GM21423 (cell line): ENCODE results near the gene GPM6B.
A peak's percentile ranks its signal among the peaks of the same experiment; 100 is the strongest.

Experiments
- ATAC-seq: cut with Tn5 transposase; IDR thresholded peaks from one replicate; pipeline ENCODE4 v1.9.1; 2021; ENCODE audit warnings: mild to moderate bottlenecking, moderate library complexity; ENCODE audit not compliant: unreplicated experiment

The GPM6B gene

DNA sequence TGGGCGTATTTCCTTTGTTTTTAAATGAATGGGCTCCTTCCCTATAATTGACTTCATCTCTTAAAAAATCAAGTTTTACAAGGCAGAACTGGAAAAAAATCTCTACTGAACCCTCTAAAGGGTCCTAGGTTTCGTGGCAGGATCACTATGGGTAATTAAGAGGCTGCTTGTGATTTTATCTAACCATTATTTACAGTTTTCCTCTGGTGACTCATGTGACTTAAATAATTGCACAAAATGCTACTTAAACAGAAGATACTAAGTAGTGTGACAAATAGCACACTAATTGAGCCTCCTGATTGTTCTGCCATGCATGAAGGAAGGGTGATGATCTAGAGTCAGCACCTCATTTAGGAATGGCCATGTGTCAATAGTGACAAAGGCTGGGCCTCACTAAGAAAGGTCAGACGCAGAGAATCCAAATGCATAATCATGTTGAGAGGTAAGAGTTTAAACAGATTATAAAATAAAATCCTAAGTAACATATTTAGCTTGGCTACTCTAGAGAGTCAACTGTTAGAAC, 46.8 kb downstream of the GPM6B start:
- ATAC-seq: no peak

DNA sequence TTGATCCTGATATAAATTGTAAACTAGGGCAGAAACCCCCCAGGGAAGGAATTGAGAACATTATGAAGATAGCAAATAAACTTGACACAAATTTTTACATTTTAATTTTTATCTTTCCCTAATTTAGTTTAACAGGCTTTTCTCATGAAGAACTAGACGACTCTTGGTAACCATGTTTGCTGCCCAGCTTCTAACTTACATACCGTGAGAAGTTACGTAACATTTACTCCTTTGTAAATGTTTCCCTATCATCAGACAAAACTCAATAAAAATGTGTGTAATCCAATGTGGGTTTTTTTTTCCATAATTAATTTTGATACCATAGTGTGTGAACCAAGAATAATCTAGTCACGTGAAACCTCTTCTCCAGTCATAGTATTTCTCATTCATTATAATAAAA, 48.0 kb downstream of the GPM6B start:
- no peak for ATAC-seq

DNA sequence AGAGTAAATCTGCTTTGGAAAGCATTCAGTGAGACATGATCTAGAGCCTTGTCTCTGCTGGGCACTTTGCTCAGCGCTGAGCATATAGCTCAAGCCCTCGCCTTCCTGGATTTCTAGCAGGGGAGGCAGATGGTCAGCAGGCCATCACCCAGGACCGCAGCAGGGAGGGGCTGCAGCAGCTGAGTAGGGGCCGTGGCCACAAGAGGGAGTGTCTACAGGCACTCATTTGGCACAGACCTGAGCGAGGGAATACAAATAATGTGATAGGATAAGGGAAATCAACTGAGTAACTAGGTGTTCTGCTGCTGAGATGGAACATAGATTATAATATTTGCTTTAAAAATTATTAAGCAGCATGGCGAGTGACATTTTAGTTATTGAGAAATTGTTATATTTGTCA, 52.1 kb downstream of the GPM6B start:
- ATAC-seq: no peak

DNA sequence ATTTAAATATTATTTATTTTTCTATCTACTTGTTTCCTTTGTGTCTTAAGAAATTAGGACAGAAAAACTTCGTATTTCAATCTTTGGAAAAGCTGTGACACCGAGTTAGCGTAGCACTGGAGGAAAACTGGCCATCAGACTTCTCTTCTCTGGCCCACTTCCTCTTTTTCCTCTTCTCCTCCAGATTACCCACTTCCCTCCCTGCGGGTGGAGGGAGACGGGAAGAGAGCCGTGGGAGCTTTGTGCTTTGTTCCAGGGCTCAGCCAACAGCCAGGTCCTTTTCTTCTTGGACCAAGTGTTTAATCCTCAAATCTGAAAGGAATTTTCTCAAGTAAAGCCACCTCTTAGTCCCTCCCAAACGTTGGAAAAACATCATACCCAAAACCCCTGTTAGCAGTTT, 52.6 kb downstream of the GPM6B start:
- no peak for ATAC-seq

DNA sequence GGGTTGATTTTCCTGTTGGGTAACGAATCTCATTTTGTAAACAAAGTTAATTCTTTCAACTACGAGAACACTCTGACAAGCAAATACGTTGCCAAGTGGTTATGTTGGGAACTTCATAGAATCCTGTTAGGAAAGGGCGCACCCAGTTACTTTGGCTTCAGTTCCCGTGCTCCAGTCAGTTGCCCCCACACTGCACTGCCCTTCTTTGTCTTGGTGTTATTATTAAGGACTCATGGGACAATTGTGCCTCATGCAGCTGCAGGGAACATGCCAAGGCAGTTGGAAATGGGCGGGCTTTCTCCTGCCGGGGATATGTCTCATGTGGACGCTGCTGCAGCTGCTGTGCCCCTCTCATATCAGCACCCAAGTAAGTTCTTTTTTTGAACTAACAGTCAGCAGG, 53.4 kb downstream of the GPM6B start:
- no peak for ATAC-seq

DNA sequence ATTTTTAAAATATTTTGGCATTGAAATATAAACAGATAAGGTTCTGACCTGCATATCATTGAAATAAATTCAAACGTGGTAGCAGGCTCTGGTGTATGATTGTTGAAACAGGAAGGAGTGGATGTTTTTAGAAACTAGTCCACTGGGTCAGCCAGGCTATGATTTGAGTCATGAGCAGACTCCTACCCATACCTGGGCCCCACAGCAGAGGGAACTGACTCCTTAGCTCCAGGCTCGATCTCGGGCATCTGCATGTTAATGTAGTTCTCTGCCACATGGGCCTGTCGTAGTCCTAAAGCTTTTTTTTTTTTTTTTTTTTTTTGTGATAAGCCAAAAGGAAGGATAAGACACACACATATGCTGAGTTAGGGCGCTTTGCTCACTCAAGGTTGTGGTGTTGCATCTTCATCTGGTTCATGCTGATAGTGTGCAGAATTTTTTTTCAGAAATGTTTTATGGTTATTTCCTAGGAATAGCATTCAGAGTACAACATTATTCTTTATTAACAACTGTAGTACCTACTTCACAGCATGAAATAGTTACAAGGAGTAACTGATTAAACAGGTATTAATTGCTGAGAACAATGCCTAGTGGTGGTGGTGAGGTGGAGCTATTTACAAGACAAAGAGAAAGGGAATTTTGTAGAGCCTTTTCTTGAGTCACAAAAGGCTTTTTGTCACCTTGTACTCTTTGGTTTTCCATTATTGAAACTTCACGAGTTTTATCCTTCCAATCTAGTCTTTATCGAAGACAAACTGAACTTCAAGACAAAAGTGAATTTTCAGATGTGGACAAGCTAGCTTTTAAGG, 55.1 kb downstream of the GPM6B start:
- ATAC-seq: peak; percentile 54

DNA sequence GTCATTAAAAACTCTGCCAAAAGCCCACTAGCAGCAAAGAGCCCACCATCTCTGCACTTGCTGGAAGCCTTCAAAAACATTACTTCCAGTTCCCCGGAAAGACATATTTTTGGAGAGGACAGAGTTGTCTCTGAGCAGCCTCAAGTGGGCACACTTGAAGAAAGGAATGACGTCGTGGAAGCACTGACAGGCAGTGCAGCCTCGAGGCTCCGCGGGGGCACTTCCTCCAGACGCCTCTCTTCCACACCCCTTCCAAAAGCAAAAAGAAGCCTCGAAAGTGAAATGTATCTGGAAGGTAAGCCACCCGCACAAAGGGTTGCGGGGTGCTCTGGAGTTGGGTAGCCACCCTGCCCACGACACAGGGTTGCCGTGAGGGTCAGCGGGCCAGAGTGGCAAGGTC, 56.5 kb downstream of the GPM6B start:
- ATAC-seq: no peak

DNA sequence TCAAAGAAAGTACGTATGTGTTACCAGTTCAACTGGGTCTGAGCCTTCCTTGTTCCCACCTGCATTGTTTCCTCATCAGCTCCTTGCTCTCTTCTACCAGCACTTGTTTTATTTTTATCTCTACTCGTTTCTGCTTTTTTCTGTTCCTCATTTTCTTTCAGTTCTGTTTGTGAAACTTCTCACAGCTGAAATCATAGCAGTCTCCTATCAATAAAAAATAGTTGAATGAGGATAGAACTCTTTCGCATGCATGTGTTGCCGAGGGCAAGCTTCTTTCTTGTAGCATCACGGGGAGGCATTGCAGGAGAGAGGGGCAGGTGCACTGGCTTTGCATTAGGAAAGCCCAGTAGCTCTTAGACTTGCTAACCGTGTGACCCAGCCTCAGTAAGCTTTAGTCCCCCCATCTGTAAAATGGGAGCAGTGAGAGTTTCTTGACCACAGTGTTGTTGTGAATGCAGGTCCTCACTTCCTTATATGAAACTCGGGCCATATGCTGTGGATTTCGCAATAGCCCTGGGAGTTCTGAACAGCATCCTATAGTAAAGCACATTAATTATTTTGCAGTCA, 57.7 kb downstream of the GPM6B start:
- ATAC-seq: peak; percentile 61

DNA sequence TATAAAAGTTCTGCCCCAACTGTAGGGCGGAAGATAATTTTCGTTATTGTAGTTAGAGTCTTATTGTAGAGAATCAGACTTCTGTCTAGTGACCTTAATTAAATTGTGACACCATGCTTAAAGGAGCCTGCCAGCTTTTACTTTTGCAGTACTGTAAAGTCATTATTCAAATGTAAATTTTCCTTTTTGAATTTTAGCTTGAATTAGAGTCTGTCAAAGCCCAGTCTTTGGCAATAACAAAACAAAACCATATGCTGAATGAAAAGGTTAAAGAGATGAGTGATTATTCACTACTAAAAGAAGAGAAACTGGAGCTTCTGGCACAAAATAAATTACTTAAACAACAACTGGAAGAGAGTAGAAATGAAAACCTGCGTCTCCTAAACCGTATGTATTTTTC, 60.5 kb downstream of the GPM6B start:
- no peak for ATAC-seq

DNA sequence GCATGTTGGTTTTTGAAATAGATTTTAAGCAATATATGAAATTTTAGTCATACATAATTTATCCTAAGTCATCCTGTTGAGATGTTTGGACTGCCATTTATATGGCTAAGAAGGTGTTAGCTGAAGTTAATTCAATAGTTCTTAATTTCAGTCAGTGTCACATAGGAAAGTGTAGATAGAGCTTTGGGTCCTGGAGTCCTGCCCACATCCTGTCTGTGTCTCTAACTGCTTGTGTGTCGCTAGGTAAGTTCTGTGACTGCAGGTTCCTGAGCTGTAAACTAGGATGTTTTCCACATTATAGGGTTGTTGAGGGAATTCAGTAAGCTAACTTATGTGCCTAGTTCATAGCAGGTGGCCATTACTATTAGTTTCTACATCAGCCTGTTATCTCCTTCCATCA, 61.6 kb downstream of the GPM6B start:
- ATAC-seq: no peak

DNA sequence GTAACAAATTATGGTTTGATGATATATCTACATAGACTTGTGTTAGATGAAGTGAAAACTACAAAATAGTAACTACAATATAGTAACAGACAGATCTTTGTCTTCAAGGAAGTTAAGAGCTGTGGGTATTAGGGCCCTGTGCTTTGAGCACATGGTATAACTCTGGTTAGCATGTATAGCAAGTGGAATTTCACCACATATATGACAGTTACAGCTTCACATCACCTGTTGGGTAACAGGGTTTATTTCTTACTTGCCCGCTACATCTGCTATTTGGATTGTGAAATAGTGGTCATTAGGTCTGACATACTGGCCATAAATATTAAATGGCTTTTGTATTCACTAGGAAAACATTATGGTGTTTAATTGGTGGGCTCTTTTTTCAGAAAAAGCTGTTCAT, 62.1 kb downstream of the GPM6B start:
- no peak for ATAC-seq

DNA sequence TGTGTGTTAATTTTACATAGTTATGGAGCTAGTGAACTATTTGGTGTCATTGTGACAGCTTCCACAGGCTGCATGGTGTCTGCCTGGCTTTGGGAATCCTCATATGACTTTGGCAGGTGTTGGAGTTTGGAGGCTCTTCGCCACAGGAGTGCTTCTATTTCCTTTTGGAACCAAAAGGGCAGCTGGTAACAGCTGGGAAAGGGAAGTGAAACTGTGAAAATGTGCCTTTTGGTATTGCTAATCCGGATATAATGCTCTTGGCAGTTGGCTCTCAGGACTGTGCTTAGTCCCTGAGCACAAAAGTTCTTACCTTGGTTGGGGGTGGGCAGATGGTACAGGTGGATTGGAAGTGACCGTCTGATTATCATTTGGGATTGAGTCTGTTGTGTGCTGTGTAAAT, 64.2 kb downstream of the GPM6B start:
- peak; percentile 72 for ATAC-seq

DNA sequence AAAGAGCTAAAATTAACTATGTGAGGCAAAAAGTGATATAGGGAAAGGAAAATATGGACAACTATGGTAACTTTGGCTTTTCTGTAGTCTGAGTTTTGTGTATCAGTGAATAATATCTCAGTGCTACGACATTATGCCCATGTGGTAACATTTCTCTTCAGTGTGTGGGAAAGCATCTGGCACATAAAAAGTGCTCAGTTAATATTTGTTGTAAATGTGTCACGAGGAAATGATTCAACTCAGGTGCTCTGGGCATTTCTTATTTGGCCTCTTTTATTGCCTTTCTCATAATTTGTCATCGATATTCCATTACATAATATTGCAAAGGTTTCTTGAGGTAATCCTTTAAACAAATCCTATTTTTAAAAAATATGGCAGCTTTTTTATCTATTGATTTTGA, 64.8 kb downstream of the GPM6B start:
- no peak for ATAC-seq

DNA sequence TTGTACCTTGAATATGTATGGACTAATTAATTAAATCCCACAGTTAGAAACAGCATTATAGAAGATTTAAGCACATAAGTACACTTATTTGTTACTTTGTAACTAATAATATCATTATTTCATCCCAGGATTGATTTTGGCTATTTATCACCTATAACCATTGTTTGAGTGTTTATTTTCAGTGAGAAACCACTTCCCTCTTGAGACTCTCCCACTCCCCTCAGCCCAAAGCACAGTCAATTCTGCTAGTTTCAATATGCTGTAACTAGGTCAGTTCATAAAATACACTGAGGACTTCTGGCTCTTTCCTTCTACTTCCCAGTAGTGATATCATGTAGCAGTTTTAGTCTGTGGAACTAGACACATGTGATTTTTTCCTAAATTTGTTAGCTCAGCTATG, 66.1 kb downstream of the GPM6B start:
- ATAC-seq: no peak

DNA sequence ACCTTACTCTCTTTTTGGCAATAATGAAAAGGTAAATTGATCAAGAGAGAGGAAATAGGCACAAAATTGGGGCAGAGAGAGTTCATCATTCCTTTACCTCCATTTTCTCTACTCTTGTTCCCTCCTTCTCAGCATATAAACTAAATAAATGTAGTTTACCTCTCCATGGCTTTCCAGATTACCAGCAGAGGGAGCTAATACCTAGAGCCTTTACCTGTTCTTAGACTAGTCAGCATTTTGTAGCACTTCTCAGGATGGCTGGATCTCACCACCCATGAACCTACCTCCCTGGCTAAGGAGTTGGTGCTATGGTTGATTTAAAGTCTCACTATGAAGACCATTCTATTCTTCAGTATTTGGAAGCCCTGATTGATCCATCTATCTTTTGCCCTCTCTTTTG, 66.7 kb downstream of the GPM6B start:
- no peak for ATAC-seq

DNA sequence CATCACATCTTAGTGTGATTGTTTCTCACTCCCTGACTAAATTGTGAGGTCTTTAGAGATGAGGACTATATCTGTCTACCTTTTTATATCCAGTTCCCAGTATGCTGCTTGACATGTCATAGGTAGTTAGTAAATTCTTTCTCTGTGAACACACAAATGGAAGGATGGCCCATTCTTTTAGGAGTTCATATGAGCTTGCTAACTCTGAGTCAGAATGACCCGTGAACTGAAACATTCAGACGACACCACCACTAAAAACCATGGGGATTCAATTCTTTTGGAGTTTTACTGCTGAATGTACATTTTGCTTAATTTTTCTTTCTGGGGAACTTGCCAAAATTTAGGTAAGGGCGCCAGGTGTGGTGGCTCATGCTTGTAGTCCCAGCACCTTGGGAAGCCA, 68.4 kb downstream of the GPM6B start:
- no peak for ATAC-seq

DNA sequence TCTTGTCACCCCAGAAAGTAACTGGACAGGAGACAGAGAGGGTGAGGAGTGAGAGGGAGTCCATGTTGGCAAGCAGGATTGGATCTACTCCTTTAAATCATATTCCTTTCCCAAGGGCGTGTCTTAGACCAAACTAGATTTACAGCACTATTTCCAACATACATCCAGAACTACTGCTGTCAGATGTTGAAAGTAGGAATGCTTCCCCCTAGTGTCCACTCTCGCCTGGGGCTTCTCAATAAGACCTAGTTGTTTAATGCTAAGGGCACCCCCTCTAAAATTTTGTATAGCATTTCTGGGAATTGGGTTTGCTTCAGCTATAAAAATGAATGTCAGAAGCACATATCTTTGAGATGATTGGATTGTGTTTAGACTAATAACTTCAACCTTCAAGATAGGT, 69.1 kb downstream of the GPM6B start:
- ATAC-seq: no peak

DNA sequence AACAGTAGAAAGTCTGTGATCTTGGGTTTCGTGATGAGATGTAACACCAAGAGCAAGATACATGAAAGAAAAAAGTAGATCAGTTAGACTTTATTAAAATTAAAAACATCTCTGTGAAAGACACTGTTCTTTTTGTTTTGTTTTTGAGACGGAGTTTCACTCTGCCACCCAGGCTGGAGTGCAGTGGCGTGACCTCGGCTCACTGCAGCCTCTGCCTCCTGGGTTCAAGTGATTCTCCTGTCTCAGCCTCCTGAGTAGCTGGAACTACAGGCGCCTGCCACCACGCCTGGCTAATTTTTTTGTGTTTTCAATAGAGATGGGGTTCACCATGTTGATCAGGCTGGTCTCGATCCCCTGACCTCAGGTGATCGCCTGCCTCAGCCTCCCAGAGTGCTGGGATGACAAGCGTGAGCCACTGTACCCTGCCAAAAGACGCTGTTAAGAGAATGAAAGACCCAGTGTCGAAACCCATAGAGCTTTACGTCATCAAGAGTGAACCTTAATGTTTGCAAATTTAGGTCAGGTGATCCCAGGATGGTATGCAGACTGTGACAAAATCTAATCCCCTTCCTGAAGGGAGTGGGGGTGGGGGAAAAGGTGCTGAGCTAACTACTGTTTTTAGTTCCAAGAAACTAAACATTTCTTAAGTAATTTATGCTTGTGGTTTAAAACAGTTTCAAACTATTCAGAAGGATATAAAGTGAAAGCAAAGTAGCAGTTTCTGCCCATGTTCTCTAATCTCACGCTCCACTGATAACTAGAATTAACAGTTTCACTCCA, 74.3 kb downstream of the GPM6B start:
- ATAC-seq: peak; percentile 89

DNA sequence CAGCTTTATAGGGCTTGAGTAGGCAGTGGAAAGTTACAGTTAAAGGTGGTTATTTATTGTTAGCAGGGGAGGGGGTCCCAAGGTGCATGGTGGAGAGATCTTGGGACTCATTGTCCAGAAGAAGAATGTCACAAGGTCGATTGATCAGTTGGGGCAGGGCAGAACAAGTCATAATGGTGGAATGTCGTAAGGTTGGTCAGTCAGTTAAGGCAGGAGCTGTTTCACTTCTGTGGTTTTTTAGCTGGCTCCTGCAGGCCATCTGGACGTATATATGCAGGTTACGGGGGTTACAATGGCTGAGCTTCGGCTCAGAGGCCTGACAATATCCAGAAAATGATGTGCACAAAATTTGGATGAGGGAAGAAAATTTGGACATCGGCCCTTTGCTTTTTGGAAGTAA, 75.2 kb downstream of the GPM6B start:
- ATAC-seq: no peak

DNA sequence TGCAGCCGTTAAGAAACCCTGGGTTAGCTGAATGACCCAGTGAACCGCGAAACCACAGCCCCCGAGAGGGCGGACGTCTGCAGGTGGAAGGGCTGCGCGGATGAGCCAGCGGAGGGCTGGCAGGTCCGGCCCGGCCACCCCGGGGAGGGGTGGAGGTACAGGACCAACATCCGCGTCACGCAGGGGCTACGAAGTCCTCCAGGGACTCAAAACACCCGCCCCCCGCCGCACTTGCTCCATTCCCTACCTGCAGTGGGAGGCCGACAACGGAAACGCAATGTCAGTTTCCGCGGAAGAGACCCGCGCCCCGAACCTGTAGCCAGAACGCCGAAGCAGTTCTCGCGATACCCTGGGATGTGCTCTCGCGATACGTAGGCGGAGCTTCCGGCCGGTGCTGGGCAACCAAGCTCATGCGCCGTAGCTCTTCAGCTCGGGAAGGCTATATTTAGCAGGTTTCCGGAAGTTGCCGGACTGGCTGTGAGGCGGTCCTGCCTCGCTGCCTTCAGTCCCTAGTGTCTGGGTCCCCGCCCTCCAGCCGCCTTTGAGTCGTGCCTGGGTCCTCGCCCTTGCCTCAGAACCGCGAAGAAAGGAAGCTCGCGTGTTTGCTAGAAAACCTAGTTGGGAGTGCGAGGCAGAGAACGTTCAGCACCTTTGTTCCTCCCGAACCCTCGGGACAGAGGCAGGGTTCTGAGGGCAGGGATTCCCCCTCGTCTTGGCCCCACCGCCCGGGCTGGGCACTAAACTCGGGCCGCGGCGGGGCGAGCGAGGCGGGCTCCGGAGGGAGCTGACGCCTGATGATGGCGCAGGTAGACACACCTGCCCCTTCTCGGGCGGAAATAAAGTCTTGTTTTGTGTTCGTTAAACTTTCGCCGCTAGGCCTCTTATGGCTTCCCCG, 82.4 kb downstream of the GPM6B start, which contains the start of the genes OFD1 and TRAPPC2:
OFD1 (plus strand) TSS at position 471 of the 895 bp plus-strand sequence; CDS start at position 795, 324 bp downstream.
TRAPPC2 (minus strand) TSS at position 343 of the 895 bp plus-strand sequence. CDS start 14,657 bp downstream, outside the sequence.
- peak; percentile 90 for ATAC-seq

DNA sequence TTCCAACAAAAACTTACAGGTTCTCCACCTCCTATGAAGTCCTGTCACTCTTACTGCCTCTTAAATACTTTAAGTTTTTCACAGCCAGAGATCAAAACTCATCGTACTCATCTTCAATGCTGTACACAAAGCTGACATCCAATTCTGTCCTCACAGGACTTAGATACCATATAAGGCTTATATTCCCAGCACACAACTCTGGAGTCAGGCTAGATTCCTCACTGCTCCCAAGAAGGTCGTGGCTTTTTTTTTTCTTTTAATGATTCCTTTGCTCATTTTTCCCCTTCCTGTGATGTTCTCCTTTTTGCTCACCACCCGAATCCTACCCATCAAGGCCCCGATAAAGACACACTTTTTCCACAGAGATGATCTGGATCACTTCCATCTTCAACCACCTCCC, 83.4 kb downstream of the GPM6B start:
- ATAC-seq: no peak
